HepG2 (cell line): Measurements from ENCODE around the gene BTBD3. TPM values are rescaled to one million over a fixed set of nuclear protein-coding genes. Genes with fewer than 3 reads are reported as not detected.
A peak's percentile ranks its signal among the peaks of the same experiment; 100 is the strongest.

Source experiments
- BORCS8-MEF2B ChIP-seq: sonication (generic); formaldehyde crosslinking; IDR thresholded peaks from 2 replicates; pipeline ENCODE4 v1.8.0; 2022; ENCODE audit warnings: mild to moderate bottlenecking, missing genetic modification reagents
- DMTF1 ChIP-seq: sonication (generic); formaldehyde crosslinking; IDR thresholded peaks from 2 replicates; pipeline ENCODE4 v1.4.0; 2020; ENCODE audit warnings: mild to moderate bottlenecking, missing genetic modification reagents
- FOXM1 ChIP-seq: sonication (generic); formaldehyde crosslinking; IDR thresholded peaks from 2 replicates; pipeline ENCODE4 v1.5.0; 2020; ENCODE audit warnings: missing genetic modification reagents
- LCORL ChIP-seq, 2 experiments: fragments of 450-650 bp in 1 of 2; sonication (generic) in 1 of 2; formaldehyde crosslinking in 1 of 2; IDR thresholded peaks; 2 replicates each; pipeline versions ENCODE4 v1.5.0 to v1.6.1; 2017 to 2020; ENCODE audit warnings: antibody characterized with exemption in 1 of 2, missing genetic modification reagents in 1 of 2
- NR0B2 ChIP-seq: sonication (generic); formaldehyde crosslinking; IDR thresholded peaks from 2 replicates; pipeline ENCODE4 v1.4.0; 2020; ENCODE audit warnings: mild to moderate bottlenecking, missing genetic modification reagents
- PBX3 ChIP-seq: sonication (generic); formaldehyde crosslinking; IDR thresholded peaks from 2 replicates; pipeline ENCODE4 v1.8.1; 2023; ENCODE audit warnings: missing genetic modification reagents, inconsistent platforms, borderline replicate concordance
- PCBP1 ChIP-seq: fragments of 200-400 bp; formaldehyde crosslinking; IDR thresholded peaks from 2 replicates; pipeline ENCODE4 v1.6.1; 2017; ENCODE audit warnings: mild to moderate bottlenecking, low read depth, low read length, borderline replicate concordance
- SMAD1 ChIP-seq: sonication (generic); formaldehyde crosslinking; IDR thresholded peaks from 2 replicates; pipeline ENCODE4 v1.4.0; 2020; ENCODE audit warnings: missing genetic modification reagents, low read depth, mild to moderate bottlenecking, borderline replicate concordance
- ZNF12 ChIP-seq: sonication (generic); formaldehyde crosslinking; IDR thresholded peaks from 2 replicates; pipeline ENCODE4 v1.5.0; 2020; ENCODE audit warnings: missing genetic modification reagents
- ZNF207 ChIP-seq: fragments of 450-650 bp; IDR thresholded peaks from 2 replicates; pipeline ENCODE4 v1.6.1; 2016; ENCODE audit warnings: antibody characterized with exemption, borderline replicate concordance
- ZNF234 ChIP-seq: sonication (generic); formaldehyde crosslinking; conservative IDR thresholded peaks from 2 replicates; pipeline ENCODE4 v1.5.1; 2020; ENCODE audit warnings: mild to moderate bottlenecking, missing genetic modification reagents
- ZNF30 ChIP-seq: sonication (generic); formaldehyde crosslinking; IDR thresholded peaks from 2 replicates; pipeline ENCODE4 v1.5.0; 2020; ENCODE audit warnings: mild to moderate bottlenecking, missing genetic modification reagents
- ZNF337 ChIP-seq: sonication (generic); formaldehyde crosslinking; IDR thresholded peaks from 2 replicates; pipeline ENCODE4 v1.5.1; 2020; ENCODE audit warnings: missing genetic modification reagents, low read depth, mild to moderate bottlenecking, borderline replicate concordance
- ZNF772 ChIP-seq: sonication (generic); formaldehyde crosslinking; IDR thresholded peaks from 2 replicates; pipeline ENCODE4 v1.5.0; 2020; ENCODE audit warnings: mild to moderate bottlenecking, missing genetic modification reagents
- polyA plus RNA-seq, 8 experiments: library from polyadenylated mRNA; depleted of rRNA in 3 of 8; stranded (reverse) in 7 of 8; unstranded in 1 of 8; fragments of >200 nt; fragmentation: Illumina TruSeq in 4 of 8; extraction: Trizol in 4 of 8; gene quantifications; 2 replicates each; pipeline versions ENCODE4 v1.2.1 to v1.2.3, GENCODE V29; 2011 to 2016; ENCODE audit warnings: low read depth in 4 of 8, missing spikeins in 1 of 8, mixed read lengths in 1 of 8; ENCODE audit not compliant: insufficient read depth in 1 of 8
- total RNA-seq, 5 experiments: library from RNA; depleted of rRNA; stranded (reverse); fragments of >200 nt; fragmentation: Illumina TruSeq; extraction: Trizol; gene quantifications; 2 replicates each; pipeline ENCODE4 v1.2.3, GENCODE V29; 2016; ENCODE audit warnings: low read depth in 1 of 5
- TF ChIP-seq, protein P1 (sequence below): sonication (generic); formaldehyde crosslinking; IDR thresholded peaks from 2 replicates; pipeline ENCODE4 v1.4.0; 2020; ENCODE audit warnings: missing genetic modification reagents

BTBD3 gene
- total and polyA plus RNA-seq, 2 of the 13 experiments (the other 11 are each of a cell fraction or from before 2014, with no cell fraction given) = 32.2 to 41.8 TPM

DNA sequence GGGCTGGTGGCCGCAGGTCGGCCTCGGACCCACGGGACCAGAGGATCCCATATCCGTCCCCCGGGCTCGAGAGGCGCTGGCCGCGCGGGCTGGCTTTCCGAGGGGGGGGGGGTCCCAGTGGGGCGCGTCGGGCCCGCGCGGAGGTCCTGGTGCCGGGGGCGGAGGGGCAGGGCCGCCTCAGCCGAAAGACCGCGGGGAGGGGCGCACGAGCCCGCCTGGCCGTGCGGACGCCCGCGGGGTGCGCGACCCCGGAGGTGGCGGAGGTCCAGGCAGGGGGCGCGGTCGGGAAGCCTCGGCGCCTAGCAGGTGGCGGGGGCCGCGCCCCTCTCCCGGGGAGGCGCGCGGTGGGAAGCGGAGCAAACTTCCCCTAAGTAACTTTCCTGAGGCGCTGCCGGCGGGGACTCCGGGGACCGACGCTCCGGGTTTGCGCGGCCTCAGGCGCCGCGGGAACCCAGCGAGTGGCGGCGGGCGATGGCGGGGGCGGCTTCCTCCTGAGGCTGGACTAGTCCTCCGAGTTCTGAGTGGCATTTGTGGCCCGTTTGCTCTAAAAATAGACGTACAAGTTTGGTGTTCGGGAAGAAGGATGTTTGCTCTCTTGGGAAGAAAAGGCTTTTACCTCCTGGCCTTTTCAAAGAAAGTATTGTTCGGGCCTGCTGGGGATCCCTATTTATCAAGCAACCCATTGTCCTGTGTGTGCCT lies 26.5 kb upstream of the BTBD3 start (continued):
- TF ChIP-seq, protein P1, sequence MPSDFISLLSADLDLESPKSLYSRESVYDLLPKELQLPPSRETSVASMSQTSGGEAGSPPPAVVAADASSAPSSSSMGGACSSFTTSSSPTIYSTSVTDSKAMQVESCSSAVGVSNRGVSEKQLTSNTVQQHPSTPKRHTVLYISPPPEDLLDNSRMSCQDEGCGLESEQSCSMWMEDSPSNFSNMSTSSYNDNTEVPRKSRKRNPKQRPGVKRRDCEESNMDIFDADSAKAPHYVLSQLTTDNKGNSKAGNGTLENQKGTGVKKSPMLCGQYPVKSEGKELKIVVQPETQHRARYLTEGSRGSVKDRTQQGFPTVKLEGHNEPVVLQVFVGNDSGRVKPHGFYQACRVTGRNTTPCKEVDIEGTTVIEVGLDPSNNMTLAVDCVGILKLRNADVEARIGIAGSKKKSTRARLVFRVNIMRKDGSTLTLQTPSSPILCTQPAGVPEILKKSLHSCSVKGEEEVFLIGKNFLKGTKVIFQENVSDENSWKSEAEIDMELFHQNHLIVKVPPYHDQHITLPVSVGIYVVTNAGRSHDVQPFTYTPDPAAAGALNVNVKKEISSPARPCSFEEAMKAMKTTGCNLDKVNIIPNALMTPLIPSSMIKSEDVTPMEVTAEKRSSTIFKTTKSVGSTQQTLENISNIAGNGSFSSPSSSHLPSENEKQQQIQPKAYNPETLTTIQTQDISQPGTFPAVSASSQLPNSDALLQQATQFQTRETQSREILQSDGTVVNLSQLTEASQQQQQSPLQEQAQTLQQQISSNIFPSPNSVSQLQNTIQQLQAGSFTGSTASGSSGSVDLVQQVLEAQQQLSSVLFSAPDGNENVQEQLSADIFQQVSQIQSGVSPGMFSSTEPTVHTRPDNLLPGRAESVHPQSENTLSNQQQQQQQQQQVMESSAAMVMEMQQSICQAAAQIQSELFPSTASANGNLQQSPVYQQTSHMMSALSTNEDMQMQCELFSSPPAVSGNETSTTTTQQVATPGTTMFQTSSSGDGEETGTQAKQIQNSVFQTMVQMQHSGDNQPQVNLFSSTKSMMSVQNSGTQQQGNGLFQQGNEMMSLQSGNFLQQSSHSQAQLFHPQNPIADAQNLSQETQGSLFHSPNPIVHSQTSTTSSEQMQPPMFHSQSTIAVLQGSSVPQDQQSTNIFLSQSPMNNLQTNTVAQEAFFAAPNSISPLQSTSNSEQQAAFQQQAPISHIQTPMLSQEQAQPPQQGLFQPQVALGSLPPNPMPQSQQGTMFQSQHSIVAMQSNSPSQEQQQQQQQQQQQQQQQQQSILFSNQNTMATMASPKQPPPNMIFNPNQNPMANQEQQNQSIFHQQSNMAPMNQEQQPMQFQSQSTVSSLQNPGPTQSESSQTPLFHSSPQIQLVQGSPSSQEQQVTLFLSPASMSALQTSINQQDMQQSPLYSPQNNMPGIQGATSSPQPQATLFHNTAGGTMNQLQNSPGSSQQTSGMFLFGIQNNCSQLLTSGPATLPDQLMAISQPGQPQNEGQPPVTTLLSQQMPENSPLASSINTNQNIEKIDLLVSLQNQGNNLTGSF (CRISPR knock-in tag) = no peak
- TF ChIP-seq PBX3 (CRISPR knock-in tag) (no peak), ZNF772 (CRISPR knock-in tag) (no peak), ZNF30 (CRISPR knock-in tag) (no peak), SMAD1 (no peak), ZNF234 (CRISPR knock-in tag) (no peak), DMTF1 (CRISPR knock-in tag) (no peak), NR0B2 (CRISPR knock-in tag) (no peak; the same call in 1 of the 2 replicates), ZNF12 (CRISPR knock-in tag) (no peak), ZNF337 (no peak), LCORL (IDR thresholded peaks at IDR 0.05) (no peak), LCORL (CRISPR knock-in tag; IDR thresholded peaks at IDR 0.05) (no peak), ZNF207 (no peak), BORCS8-MEF2B (peak; percentile 15; the same call in 1 of the 2 replicates), FOXM1 (no peak), PCBP1 (no peak)
